GM18868 (cell line): ENCODE data around the gene SRRM5.
A peak's percentile ranks its signal among the peaks of the same experiment; 100 is the strongest.
"Not testable (repeated sequence)": the region's sequence is repeated elsewhere in the genome, so short reads cannot be mapped to it uniquely, and the experiment has no call there.

Experiments
- ATAC-seq: cut with Tn5 transposase; IDR thresholded peaks from one replicate; pipeline ENCODE4 v1.9.1; 2021; ENCODE audit warnings: mild to moderate bottlenecking, moderate library complexity; ENCODE audit not compliant: unreplicated experiment

Gene SRRM5

DNA sequence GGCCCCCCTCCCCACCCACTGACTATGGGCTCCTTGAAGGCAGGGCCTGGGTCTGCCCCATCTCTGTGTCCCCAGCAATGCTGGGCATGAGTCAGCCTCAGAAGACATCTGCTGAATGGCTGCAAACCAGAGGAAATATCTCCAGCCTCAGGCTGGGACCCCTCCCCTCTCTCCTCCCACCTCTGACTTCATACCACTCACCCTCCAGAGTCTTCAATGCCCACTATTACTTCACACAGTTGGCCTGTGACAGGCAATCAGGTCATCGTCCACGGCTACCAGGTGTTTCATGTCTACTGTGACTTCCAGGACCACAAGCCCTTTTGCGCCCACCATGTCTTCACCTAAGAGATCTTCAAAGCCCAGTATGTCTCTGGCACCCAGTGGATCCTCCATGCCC lies at the start of gene SRRM5:
SRRM5 (plus strand) TSS at position 301 of the 400 bp plus-strand sequence; CDS start at position 335, 34 bp downstream.
- no peak for ATAC-seq

DNA sequence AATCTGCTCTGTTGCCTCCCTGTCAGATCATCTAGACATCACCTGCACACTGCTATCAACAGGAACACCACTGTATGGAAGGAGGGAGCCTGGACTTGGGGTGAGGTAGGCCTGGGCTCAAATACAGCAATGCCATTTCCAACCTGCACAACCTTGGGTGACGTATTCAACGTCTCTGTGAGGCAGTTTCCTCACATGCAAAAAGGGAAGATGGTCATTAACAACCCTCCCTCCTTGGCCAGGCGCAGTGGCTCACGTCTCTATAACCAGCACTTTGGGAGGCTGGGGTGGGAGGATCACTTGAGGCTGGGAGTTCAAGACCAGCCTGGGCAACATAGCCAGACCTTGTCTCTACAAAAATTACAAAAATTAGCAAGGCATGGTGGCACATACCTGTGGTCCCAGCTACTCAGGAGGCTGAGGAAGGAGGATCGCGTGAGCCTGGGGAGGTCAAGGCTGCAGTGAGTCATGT lies 49.6 kb upstream of the SRRM5 start:
- ATAC-seq: no peak

DNA sequence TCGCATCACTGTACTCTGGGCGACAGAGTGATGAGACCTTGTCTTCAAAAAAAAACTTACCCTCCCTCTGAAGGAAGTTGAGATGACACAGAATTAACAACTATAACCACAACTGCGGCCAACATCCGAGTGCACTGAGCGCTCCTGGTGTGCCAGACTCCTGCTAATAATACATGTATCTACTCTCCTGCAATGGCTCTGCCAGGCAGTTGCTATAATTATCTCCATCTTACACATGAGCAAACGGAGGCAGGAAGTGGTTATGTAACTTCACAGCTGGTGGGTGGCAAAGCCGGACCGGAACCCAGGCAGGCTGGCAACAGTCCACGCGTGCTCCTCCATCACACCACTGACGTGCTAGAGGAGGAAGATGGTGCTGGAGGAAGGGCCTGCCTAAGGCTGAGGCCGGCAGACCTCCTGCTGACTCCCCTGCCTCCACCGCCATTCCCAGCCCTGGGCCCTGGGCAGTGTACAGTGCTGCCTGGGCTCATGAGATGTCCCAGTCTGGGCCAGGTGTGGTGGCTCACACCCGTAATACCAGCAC lies 49.1 kb upstream of the SRRM5 start:
- ATAC-seq: peak; percentile 84

- no peak for ATAC-seq
Measured at GRCh38 chr19:43563816-43564457, 48.0 kb upstream of the SRRM5 start.

GRCh38 chr19:43564800-43565199 lies 47.1 kb upstream of the SRRM5 start:
- no peak for ATAC-seq

DNA sequence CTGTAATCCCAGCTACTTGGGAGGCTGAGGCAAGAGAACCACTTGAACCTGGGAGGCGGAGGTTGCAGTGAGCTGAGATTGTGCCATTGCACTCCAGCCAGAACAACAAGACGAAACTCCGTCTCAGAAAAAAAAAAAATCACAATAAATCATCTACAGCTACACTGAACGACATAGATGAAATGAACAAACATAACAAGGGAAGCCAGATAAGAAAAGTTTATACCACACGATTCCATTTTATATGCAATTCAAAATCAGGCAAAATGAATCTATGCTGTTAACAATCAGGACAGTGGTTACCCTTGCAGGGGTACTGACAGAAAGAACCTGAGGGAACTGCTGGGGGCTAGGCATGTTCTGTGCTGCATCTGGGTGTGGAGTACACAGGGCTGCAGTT lies 42.2 kb upstream of the SRRM5 start:
- no peak for ATAC-seq

- no peak for ATAC-seq
Measured at GRCh38 chr19:43570174-43570791, 41.6 kb upstream of the SRRM5 start.

DNA sequence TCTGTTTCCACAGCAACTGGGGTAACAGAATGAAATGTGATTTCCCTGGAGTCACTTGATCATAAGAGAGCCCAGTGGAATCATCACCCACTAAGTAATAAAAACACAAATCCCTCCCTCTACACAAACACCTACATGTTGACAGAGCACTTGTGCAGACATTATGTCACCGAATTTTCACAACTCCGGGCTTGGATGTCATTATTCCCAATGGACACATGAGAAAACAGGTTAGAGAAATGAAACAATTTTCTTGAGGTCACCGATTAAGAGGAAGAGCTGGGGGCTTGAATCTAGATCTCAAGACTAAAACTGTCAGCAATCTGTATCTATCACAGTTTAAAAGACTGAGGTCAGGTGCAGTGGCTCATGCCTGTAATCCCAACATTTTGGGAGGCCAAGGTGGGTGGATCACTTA lies 39.7 kb upstream of the SRRM5 start:
- ATAC-seq: no peak

DNA sequence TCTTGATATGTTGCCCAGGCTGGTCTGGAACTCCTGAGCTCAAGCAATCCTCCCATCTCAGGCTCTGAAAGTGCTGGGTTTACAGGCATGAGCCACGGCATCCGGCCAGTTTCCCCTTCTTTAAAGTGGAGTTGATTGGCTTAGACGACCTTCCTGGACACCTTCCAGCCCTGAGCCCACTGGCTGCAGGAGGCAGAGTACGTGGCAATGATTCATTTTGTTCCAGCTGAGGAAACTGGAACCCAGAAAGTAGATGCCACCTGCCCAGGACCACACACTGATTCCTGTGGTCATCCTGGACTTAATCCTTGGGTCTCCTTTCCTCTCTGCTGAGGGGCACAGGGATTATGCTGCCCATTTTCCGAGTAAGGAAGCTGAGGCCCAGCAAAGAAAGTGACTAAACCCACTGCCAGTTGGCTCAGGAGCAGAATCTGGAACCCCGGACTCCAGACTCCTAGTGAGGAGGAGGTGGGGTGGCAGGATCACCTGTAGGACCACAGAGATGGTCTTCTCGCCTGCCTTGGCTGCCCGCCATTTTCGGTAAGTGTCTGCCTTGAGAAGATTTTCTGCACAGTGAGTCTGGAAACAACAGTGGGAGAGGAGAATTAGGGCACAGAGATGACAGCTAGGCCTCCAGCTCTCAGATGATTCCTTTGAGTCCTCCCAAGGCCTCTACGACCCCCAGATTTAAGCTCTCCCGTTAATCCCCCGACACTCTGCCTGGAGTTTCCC lies 37.3 kb upstream of the SRRM5 start:
- ATAC-seq: no peak

- peak; percentile 95 for ATAC-seq
Measured at GRCh38 chr19:43575156-43575950, 36.5 kb upstream of the SRRM5 start, which contains the start of the genes PINLYP and XRCC1. Gene PINLYP (plus strand): TSS chr19:43575801. CDS start chr19:43577192, 1,391 bp downstream. Gene XRCC1 (minus strand): TSS chr19:43575527. CDS start chr19:43575458, 69 bp downstream.

GRCh38 chr19:43575955-43576878 lies 35.7 kb upstream of the SRRM5 start:
- no peak for ATAC-seq

GRCh38 chr19:43578787-43579186 lies 33.1 kb upstream of the SRRM5 start:
- no peak for ATAC-seq

GRCh38 chr19:43581467-43581866 lies 30.4 kb upstream of the SRRM5 start:
- ATAC-seq: no peak

GRCh38 chr19:43582495-43582894 lies 29.4 kb upstream of the SRRM5 start:
- ATAC-seq: no peak

DNA sequence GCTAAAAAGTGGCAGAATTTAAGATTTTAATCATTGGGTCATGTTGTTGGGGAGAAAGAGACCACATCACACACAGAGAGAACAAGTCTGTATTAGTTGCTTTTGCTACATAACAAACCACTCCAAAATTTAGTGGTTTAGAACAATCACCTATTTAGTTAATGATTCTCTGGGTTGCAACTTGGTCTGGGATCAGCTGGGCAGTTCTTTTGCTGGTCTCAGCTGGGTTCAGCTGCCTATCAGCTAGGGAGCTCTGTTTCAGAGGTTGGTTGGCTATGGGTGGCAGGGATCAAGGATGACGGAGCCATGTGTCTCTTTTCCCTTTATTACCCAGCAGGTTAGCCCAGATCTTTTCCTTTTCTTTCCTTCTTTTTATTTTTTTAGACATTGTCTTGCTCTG lies 27.4 kb upstream of the SRRM5 start:
- no peak for ATAC-seq

- no peak for ATAC-seq
Measured at GRCh38 chr19:43586346-43586745, 25.5 kb upstream of the SRRM5 start.

- not testable (repeated sequence) for ATAC-seq
Measured at GRCh38 chr19:43587029-43587428, 24.9 kb upstream of the SRRM5 start.

- no peak for ATAC-seq
Measured at GRCh38 chr19:43589277-43589676, 22.6 kb upstream of the SRRM5 start.

GRCh38 chr19:43589678-43590077 lies 22.2 kb upstream of the SRRM5 start:
- ATAC-seq: no peak
